ENCODE results near the gene TBC1D26.
"Not testable (repeated sequence)": the region's sequence is repeated elsewhere in the genome, so short reads cannot be mapped to it uniquely, and the experiment has no call there.

DNA sequence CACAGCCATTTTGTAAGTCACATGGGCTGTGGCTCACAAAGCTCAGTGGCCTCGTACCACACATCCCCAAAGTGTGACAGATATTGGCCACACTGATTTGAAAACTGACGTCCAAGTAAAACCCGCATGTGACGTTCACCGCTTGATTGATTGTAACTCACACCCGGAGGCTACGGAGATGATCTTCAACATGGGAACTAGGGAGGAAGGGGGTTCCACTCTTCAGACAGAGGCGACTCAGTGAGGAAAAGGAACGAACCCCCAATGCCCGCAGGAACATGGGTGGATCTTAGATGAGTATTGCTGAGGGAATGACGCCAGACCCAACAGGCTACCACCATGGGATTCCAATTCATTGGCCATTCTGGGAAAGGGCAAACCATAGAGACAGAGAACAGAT is 7.2 kb downstream of the TBC1D26 start:
- TF ChIP-seq, protein P1, sequence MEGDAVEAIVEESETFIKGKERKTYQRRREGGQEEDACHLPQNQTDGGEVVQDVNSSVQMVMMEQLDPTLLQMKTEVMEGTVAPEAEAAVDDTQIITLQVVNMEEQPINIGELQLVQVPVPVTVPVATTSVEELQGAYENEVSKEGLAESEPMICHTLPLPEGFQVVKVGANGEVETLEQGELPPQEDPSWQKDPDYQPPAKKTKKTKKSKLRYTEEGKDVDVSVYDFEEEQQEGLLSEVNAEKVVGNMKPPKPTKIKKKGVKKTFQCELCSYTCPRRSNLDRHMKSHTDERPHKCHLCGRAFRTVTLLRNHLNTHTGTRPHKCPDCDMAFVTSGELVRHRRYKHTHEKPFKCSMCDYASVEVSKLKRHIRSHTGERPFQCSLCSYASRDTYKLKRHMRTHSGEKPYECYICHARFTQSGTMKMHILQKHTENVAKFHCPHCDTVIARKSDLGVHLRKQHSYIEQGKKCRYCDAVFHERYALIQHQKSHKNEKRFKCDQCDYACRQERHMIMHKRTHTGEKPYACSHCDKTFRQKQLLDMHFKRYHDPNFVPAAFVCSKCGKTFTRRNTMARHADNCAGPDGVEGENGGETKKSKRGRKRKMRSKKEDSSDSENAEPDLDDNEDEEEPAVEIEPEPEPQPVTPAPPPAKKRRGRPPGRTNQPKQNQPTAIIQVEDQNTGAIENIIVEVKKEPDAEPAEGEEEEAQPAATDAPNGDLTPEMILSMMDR (IDR thresholded peaks at IDR 0.05) = not testable (repeated sequence)
- not testable (repeated sequence) for TF ChIP-seq TEAD4 (IDR thresholded peaks at IDR 0.05; ENCODE audit: borderline replicate concordance, insufficient read depth); GATA2 (CRISPR knock-in tag; IDR thresholded peaks at IDR 0.05); EZH2phosphoT487 (IDR thresholded peaks at IDR 0.05; ENCODE audit: borderline replicate concordance, low read depth); SMC3 (IDR thresholded peaks at IDR 0.05; ENCODE audit: low read depth, low read length); FOSL2 (IDR thresholded peaks at IDR 0.05; ENCODE audit: borderline replicate concordance, low read depth); POLR2AphosphoS5 (IDR thresholded peaks at IDR 0.05; ENCODE audit: low read depth, low read length); RAD21 (IDR thresholded peaks at IDR 0.05; ENCODE audit: low read length); RXRA (IDR thresholded peaks at IDR 0.05; ENCODE audit: borderline replicate concordance, low read depth); FOXM1 (IDR thresholded peaks at IDR 0.05; ENCODE audit: low read depth)
- TF ChIP-seq, protein P2, sequence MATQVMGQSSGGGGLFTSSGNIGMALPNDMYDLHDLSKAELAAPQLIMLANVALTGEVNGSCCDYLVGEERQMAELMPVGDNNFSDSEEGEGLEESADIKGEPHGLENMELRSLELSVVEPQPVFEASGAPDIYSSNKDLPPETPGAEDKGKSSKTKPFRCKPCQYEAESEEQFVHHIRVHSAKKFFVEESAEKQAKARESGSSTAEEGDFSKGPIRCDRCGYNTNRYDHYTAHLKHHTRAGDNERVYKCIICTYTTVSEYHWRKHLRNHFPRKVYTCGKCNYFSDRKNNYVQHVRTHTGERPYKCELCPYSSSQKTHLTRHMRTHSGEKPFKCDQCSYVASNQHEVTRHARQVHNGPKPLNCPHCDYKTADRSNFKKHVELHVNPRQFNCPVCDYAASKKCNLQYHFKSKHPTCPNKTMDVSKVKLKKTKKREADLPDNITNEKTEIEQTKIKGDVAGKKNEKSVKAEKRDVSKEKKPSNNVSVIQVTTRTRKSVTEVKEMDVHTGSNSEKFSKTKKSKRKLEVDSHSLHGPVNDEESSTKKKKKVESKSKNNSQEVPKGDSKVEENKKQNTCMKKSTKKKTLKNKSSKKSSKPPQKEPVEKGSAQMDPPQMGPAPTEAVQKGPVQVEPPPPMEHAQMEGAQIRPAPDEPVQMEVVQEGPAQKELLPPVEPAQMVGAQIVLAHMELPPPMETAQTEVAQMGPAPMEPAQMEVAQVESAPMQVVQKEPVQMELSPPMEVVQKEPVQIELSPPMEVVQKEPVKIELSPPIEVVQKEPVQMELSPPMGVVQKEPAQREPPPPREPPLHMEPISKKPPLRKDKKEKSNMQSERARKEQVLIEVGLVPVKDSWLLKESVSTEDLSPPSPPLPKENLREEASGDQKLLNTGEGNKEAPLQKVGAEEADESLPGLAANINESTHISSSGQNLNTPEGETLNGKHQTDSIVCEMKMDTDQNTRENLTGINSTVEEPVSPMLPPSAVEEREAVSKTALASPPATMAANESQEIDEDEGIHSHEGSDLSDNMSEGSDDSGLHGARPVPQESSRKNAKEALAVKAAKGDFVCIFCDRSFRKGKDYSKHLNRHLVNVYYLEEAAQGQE (IDR thresholded peaks at IDR 0.05; ENCODE audit: low read depth, low read length) = not testable (repeated sequence)
